Prostate gland (tissue), 2 donors: Measurements from ENCODE around the gene SETD2. TPM values are rescaled to one million over a fixed set of nuclear protein-coding genes. Genes with fewer than 3 reads are reported as not detected.
"Not testable (repeated sequence)": the region's sequence is repeated elsewhere in the genome, so short reads cannot be mapped to it uniquely, and the experiment has no call there.

Source experiments
- DNase-seq: peaks from one replicate; pipeline ENCODE4 v3.0.0-alpha.2; 2019; ENCODE audit warnings: low spot score
- H3K27ac ChIP-seq, 2 donors: fragments of 200-600 bp; sonication (generic); 2 replicates each; pipeline ENCODE4 v1.5.1; 2017 to 2019
- H3K27me3 ChIP-seq: fragments of 200-600 bp; sonication (generic); replicated peaks from 2 replicates; pipeline ENCODE4 v1.5.1; 2019; ENCODE audit not compliant: insufficient read depth
- H3K36me3 ChIP-seq, 2 donors: fragments of 200-600 bp; sonication (generic); 1 replicate in 1 of 2; 2 replicates in 1 of 2; pipeline versions ENCODE4 v1.5.1 to v1.8.1; 2017 to 2019
- H3K4me1 ChIP-seq: fragments of 200-600 bp; sonication (generic); replicated peaks from 2 replicates; pipeline ENCODE4 v1.5.1; 2019
- H3K4me3 ChIP-seq, 2 donors: fragments of 200-600 bp; sonication (generic); 2 replicates each; pipeline ENCODE4 v1.5.1; 2017 to 2019
- H3K9me3 ChIP-seq: fragments of 200-600 bp; sonication (generic); 2 replicates; pipeline ENCODE4 v1.5.1; 2017
- POLR2A ChIP-seq: fragments of 450-650 bp; IDR thresholded peaks from one replicate; pipeline ENCODE4 v1.6.1; 2016; ENCODE audit warnings: antibody characterized with exemption, mild to moderate bottlenecking
- POLR2AphosphoS5 ChIP-seq: sonication (generic); formaldehyde crosslinking; IDR thresholded peaks from one replicate; pipeline ENCODE4 v1.6.1; 2017; ENCODE audit warnings: antibody characterized with exemption
- WGBS: methylation state at CpG from one replicate; pipeline ENCODE4 v1.1.5; 2018; 5-methylcytosine and 5-hydroxymethylcytosine counted together
- intact Hi-C: fragments of 100-400 bp; cut with DNase I; formaldehyde crosslinking; loops from one replicate; pipeline ENCODE4 v1.14.2; 2022
- total RNA-seq, 2 donors: library from RNA; depleted of rRNA; stranded (reverse); fragments of >200 nt; gene quantifications; one replicate each; pipeline ENCODE4 v1.1.0, GENCODE V29; 2016
- TF ChIP-seq, protein P1 (sequence below), 4 experiments: fragments of 200-600 bp in 2 of 4; fragments of 450-650 bp in 2 of 4; sonication (generic) in 2 of 4; IDR thresholded peaks; 1 replicate in 3 of 4; 2 replicates in 1 of 4; pipeline ENCODE4 v1.5.1; 2016 to 2019; ENCODE audit warnings: antibody characterized with exemption in 4 of 4, mild to moderate bottlenecking in 2 of 4, moderate library complexity in 2 of 4

SETD2 gene
- total RNA-seq, 2 donors from 2014 or later, result 49.8 to 56.2 TPM

DNA sequence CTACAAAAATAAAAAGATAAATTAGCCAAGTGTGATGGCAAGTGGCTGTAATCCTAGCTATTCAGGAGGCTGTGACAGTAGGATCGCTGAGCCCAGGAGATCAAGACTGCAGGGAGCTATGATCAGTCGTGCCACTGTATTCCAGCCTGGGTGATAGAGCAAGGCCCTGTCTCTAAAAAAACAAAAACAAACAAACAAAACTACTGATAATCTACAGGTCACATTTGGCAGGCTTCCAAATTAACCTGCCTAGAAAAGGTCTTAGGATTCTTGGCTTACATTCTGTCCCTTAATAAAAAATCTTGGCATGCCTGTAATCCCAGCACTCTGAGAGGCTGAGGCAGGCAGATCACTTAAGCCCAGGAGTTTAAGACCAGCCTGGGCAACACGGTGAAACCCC is 33.4 kb upstream of the SETD2 start:
- Histone ChIP-seq H3K27me3 (no peaks in the 10 kb centered on the region), H3K4me3 (no peak overlapping the region), H3K4me1 (no peaks in the 10 kb centered on the region), H3K36me3 (no peaks in the 10 kb centered on the region), H3K27ac (no peak overlapping the region), H3K9me3 (no peaks in the 10 kb centered on the region)
- TF ChIP-seq POLR2A, result no peak
- no peak for TF ChIP-seq POLR2AphosphoS5
- TF ChIP-seq, protein P1, sequence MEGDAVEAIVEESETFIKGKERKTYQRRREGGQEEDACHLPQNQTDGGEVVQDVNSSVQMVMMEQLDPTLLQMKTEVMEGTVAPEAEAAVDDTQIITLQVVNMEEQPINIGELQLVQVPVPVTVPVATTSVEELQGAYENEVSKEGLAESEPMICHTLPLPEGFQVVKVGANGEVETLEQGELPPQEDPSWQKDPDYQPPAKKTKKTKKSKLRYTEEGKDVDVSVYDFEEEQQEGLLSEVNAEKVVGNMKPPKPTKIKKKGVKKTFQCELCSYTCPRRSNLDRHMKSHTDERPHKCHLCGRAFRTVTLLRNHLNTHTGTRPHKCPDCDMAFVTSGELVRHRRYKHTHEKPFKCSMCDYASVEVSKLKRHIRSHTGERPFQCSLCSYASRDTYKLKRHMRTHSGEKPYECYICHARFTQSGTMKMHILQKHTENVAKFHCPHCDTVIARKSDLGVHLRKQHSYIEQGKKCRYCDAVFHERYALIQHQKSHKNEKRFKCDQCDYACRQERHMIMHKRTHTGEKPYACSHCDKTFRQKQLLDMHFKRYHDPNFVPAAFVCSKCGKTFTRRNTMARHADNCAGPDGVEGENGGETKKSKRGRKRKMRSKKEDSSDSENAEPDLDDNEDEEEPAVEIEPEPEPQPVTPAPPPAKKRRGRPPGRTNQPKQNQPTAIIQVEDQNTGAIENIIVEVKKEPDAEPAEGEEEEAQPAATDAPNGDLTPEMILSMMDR (IDR thresholded peaks at IDR 0.05), result no peak
- intact Hi-C loops, result no loop called here
- WGBS, result 60% methylated on average over 3 of the region's 3 CpGs
- DNase-seq, result no peak

DNA sequence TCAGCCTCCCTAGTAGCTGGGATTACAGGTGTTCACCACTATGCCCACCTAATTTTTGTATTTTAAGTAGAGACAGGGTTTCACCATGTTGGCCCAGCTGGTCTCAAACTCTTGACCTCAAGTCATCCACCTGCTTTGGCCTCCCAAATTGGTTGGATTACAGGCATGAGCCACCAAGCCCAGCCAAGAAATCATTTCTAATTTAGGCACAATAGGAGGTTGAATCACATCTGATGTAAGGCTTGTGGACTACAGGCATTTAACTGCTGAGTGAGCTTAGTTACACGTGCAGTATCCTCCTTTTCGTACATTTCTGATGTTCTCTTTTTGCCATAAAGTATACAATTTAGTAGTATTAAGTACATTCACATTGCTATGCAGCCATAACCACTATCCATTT is 31.1 kb upstream of the SETD2 start:
- DNase-seq, result no peak
- TF ChIP-seq, protein P1 (IDR thresholded peaks at IDR 0.05), result no peak
- H3K27me3 ChIP-seq, result no peaks in the 10 kb centered on the region
- no peaks in the 10 kb centered on the region for H3K9me3 ChIP-seq
- 94% methylated on average over 2 of the region's 2 CpGs for WGBS
- intact Hi-C loops, result no loop called here
- H3K4me3 ChIP-seq, result no peak overlapping the region
- no peaks in the 10 kb centered on the region for H3K4me1 ChIP-seq
- no peak overlapping the region for H3K27ac ChIP-seq
- H3K36me3 ChIP-seq, result no peaks in the 10 kb centered on the region

DNA sequence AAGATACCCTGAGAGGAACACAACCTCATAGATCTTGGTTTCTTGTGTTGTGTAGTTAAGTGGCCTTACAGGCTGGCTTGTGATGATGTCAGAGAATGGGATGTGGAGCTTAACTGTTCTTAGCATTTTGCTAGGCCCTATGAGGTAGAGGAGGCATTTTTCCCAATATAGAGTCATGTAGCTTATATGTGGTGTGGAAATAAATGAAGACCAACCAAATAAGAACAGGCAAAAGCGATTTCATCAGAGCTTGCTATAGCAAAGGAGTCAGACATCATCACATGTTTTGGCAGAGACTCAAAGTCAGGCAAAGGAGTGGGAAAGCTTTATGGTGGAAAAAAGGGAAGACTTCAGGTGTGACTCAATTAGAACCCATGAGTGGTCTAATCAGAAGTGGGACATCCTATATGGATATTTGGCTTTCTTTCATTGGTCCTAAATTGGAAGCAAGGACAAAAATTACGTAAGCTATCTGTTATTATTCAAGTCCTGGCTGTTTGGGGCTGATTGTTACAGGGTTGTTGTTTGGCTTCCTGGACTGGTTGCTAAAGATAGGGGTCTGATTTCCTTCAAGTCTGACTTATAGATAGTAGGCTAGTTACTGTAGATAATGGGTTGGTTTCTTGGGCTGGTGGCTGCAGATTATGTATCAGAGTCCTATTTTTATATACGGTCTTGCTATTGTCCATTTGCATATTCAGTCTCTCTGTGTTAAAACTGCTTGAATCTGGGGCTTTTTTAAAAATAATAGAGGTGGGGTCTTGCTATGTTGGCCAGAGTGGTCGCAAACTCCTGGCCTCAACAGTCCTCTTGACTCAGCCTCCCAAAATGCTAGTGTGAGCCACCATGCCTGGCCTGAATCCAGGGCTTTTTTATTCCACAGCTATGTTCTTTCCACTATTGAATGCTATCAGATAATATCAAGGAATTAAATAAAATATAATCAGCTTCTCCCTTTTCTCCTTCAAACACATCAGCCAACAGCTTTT is 30.3 kb upstream of the SETD2 start:
- intact Hi-C loops, result no loop called here
- Histone ChIP-seq H3K9me3 (no peaks in the 10 kb centered on the region), H3K4me1 (no peaks in the 10 kb centered on the region), H3K27me3 (no peaks in the 10 kb centered on the region), H3K27ac (no peak overlapping the region), H3K36me3 (no peaks in the 10 kb centered on the region), H3K4me3 (no peak overlapping the region)
- WGBS, result 95% methylated on average over 4 of the region's 4 CpGs
- TF ChIP-seq, protein P1 (IDR thresholded peaks at IDR 0.05), result no peak
- TF ChIP-seq POLR2AphosphoS5, result no peak
- TF ChIP-seq POLR2A, result no peak
- no peak for DNase-seq

DNA sequence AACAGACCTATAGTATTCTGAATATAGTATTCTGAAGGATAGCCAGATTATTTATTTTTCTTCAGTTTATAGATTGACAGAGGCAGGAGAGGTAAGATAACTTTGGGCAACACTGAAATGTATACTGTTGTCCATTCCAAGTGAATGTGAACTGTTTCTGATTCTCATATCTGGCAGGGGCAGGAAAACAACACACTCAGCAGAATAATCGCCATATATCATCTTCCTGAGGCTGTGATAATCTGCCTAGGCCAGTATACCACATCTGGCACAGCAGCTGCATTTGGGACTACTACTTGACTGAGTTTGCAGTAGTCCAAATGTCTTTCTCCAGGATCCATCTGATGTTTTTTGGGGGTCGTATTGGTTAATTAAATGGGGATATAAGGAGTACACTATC is 22.4 kb upstream of the SETD2 start:
- TF ChIP-seq POLR2AphosphoS5 (no peak), POLR2A (no peak)
- TF ChIP-seq, protein P1 (IDR thresholded peaks at IDR 0.05), result no peak
- Histone ChIP-seq H3K27me3 (no peaks in the 10 kb centered on the region), H3K36me3 (no peaks in the 10 kb centered on the region), H3K4me3 (no peak overlapping the region), H3K27ac (no peak overlapping the region), H3K9me3 (no peaks in the 10 kb centered on the region), H3K4me1 (no peaks in the 10 kb centered on the region)
- no peak for DNase-seq
- intact Hi-C loops, result no loop called here
- 100% methylated on average over 2 of the region's 2 CpGs for WGBS

DNA sequence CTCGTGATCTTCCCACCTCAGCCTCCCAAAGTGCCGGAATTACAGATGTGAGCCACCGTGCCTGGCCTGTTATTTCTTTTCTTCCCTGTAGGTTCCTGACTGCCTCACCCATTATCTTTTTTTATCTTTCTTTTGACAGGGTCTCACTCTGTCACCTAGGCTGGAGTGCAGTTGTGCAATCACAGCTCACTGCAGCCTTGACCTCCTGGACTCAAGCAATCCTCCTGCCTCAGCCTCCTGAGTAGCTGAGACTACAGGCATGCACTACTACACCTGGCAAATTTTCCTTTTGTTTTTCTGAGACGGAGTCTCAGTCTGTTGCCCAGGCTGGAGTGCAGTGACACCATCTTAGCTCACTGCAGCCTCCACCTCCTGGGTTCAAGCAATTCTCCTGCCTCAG is 17.8 kb upstream of the SETD2 start:
- H3K4me3 ChIP-seq, H3K9me3 ChIP-seq, H3K27me3 ChIP-seq, intact Hi-C loops, DNase-seq, H3K27ac ChIP-seq, H3K4me1 ChIP-seq, H3K36me3 ChIP-seq: not testable (repeated sequence)
- 94% methylated on average over 4 of the region's 4 CpGs for WGBS

DNA sequence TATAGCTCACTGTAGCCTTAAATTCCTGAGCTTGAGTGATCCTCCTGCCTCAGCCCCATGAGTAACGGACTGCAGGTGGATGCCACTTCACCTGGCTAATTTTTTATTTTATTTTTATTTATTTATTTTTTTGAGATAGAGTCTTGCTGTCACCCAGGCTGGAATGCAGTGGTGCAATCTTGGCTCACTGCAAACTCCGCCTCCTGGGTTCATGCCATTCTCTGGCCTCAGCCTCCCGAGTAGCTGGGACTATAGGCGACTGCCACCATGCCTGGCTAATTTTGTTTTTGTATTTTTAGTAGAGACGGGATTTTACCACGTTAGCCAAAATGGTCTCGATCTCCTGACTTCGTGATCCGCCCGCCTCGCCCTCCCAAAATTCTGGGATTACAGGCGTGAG is 16.1 kb upstream of the SETD2 start:
- H3K27ac ChIP-seq, H3K4me1 ChIP-seq, H3K36me3 ChIP-seq, H3K9me3 ChIP-seq, DNase-seq, intact Hi-C loops, H3K4me3 ChIP-seq, H3K27me3 ChIP-seq: not testable (repeated sequence)
- WGBS, result 88% methylated on average over 12 of the region's 12 CpGs
